DND-41 (cell line): ENCODE data around the gene TBC1D32.

Experiments
- ATAC-seq: fragments of 200-7000 bp; cut with Tn5 transposase; 3 replicates; pipeline ENCODE4 v1.9.1; 2021; ENCODE audit warnings: low read depth; ENCODE audit not compliant: insufficient read depth
- DNase-seq: peaks from one replicate; pipeline ENCODE4 v3.0.0-alpha.2; 2020
- H2AFZ ChIP-seq: 2 replicates; pipeline ENCODE4 v1.6.0; 2012; ENCODE audit warnings: low read depth, low read length
- H3K27ac ChIP-seq: 2 replicates; pipeline ENCODE4 v1.5.1; 2012; ENCODE audit warnings: low read length, inconsistent platforms
- H3K27me3 ChIP-seq: fragments of 200-600 bp; sonication (generic); 2 replicates; pipeline ENCODE4 v1.6.0; 2012; ENCODE audit warnings: low read length, mild to moderate bottlenecking, inconsistent platforms; ENCODE audit not compliant: insufficient read depth, poor library complexity
- H3K36me3 ChIP-seq: 2 replicates; pipeline ENCODE4 v1.5.1; 2012; ENCODE audit warnings: low read length, inconsistent platforms; ENCODE audit not compliant: insufficient read depth
- H3K4me1 ChIP-seq: 2 replicates; pipeline ENCODE4 v1.5.1; 2012; ENCODE audit warnings: mild to moderate bottlenecking, low read length; ENCODE audit not compliant: insufficient read depth
- H3K4me2 ChIP-seq: 2 replicates; pipeline ENCODE4 v1.6.0; 2012; ENCODE audit warnings: mild to moderate bottlenecking, moderate library complexity, low read length, inconsistent platforms; ENCODE audit not compliant: insufficient read depth
- H3K4me3 ChIP-seq, 2 experiments: fragments of 200-600 bp in 1 of 2; shearing (Covaris generic) in 1 of 2; 2 replicates each; pipeline ENCODE4 v1.5.1; 2012 to 2016; ENCODE audit warnings: inconsistent platforms in 2 of 2, low read length in 2 of 2, mild to moderate bottlenecking in 2 of 2, low read depth in 1 of 2, moderate library complexity in 1 of 2
- H3K79me2 ChIP-seq: 2 replicates; pipeline ENCODE4 v1.6.0; 2012; ENCODE audit warnings: low read length, inconsistent platforms; ENCODE audit not compliant: insufficient read depth
- H3K9ac ChIP-seq: 2 replicates; pipeline ENCODE4 v1.6.0; 2012; ENCODE audit warnings: low read depth, mild to moderate bottlenecking, inconsistent platforms, low read length, moderate library complexity
- H3K9me3 ChIP-seq: 2 replicates; pipeline ENCODE4 v1.5.1; 2012; ENCODE audit warnings: low read length, moderate library complexity, mild to moderate bottlenecking, inconsistent platforms; ENCODE audit not compliant: insufficient read depth, severe bottlenecking
- H4K20me1 ChIP-seq: 2 replicates; pipeline ENCODE4 v1.6.0; 2012; ENCODE audit warnings: low read length; ENCODE audit not compliant: insufficient read depth
- EZH2 ChIP-seq: IDR thresholded peaks from 3 replicates; pipeline ENCODE4 v1.6.1; 2012; ENCODE audit warnings: borderline replicate concordance, low read depth, mild to moderate bottlenecking, moderate library complexity, low read length, inconsistent platforms; ENCODE audit not compliant: severe bottlenecking
- TF ChIP-seq, protein P1 (sequence below): IDR thresholded peaks from 2 replicates; pipeline ENCODE4 v1.5.1; 2012; ENCODE audit warnings: borderline replicate concordance, low read length, moderate library complexity, mild to moderate bottlenecking; ENCODE audit not compliant: poor library complexity, severe bottlenecking; ENCODE audit errors: extremely low read depth

The TBC1D32 gene

DNA sequence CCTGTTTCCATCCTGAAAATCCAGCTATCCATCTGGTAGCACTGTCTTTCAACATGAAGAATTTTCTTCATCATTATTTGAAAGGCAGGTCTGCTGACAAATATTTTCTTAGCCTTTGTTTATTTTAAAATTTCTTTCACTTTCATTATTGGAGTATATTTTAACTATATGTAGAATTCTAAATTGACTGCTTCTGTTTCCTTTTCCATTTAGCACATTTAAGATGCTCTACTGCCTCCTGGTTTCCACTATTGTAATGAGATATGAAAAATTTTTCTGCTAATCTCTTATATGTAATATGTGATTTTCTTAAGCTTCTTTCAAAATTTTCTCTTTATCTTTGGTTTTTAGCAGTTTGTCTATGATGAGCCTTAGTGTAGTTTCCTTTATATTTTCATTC is 97.3 kb downstream of the TBC1D32 start:
- ATAC-seq (no peak), DNase-seq (no peak)
- Histone ChIP-seq H3K9ac (no peak overlapping the region), H2AFZ (no peak overlapping the region), H3K27ac (no peak overlapping the region), H3K4me1 (no peaks in the 10 kb centered on the region), H3K9me3 (no peaks in the 10 kb centered on the region), H3K27me3 (no peaks in the 10 kb centered on the region), H3K79me2 (no peaks in the 10 kb centered on the region), H3K4me2 (no peak overlapping the region), H3K4me3 (no peak overlapping the region), H4K20me1 (no peaks in the 10 kb centered on the region), H3K36me3 (peaks cover 19% of the 10 kb centered on the region)
- no peak for TF ChIP-seq EZH2
- TF ChIP-seq, protein P1, sequence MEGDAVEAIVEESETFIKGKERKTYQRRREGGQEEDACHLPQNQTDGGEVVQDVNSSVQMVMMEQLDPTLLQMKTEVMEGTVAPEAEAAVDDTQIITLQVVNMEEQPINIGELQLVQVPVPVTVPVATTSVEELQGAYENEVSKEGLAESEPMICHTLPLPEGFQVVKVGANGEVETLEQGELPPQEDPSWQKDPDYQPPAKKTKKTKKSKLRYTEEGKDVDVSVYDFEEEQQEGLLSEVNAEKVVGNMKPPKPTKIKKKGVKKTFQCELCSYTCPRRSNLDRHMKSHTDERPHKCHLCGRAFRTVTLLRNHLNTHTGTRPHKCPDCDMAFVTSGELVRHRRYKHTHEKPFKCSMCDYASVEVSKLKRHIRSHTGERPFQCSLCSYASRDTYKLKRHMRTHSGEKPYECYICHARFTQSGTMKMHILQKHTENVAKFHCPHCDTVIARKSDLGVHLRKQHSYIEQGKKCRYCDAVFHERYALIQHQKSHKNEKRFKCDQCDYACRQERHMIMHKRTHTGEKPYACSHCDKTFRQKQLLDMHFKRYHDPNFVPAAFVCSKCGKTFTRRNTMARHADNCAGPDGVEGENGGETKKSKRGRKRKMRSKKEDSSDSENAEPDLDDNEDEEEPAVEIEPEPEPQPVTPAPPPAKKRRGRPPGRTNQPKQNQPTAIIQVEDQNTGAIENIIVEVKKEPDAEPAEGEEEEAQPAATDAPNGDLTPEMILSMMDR = peak; percentile 12

DNA sequence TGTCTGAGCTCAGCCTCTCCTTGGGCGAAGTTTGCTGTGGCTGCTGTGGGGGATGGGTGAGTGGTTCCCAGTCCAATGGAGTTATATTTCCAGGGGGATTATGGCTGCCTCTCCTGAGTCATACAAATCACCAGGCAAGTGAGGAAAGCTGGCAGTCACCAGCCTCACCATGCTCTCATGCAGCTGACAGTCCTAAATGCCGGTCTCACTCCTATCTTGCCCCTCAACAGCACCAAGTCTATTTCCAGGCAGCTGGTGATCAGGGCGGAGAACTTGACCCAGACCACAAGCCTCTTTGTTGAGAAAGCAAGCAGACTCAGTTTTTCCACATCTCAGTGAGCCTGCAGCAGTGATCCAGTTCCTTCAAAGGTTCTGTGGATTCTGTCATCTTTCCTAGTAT is 98.9 kb downstream of the TBC1D32 start:
- TF ChIP-seq EZH2 = no peak
- TF ChIP-seq, protein P1 = no peak
- Histone ChIP-seq H3K27ac (no peak overlapping the region), H3K36me3 (peaks cover 19% of the 10 kb centered on the region), H3K79me2 (no peaks in the 10 kb centered on the region), H3K4me1 (no peaks in the 10 kb centered on the region), H2AFZ (no peak overlapping the region), H3K4me2 (no peak overlapping the region), H3K27me3 (no peaks in the 10 kb centered on the region), H3K9me3 (no peaks in the 10 kb centered on the region), H3K4me3 (no peak overlapping the region), H4K20me1 (no peaks in the 10 kb centered on the region), H3K9ac (no peak overlapping the region)
- ATAC-seq = no peak
- no peak for DNase-seq

DNA sequence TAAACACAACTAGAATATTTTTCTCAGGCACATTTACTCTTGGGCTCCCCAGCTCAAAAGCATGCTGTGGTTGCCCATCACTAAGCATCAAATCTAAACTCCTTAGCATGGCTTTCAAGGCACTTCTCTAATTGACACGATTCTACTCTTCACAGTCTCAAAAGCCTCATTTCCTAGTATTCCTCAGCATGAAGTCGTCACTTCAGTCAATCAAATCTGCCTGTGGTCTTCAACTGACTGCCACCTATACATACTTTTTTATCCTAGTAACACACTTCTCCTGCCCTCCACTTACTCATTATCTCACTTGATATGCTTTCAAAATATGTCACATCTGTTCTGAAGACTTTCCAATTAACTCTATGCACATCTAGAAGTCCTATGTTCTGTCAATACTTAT is 110.3 kb downstream of the TBC1D32 start:
- H2AFZ ChIP-seq = no peak overlapping the region
- H3K4me1 ChIP-seq = no peaks in the 10 kb centered on the region
- ATAC-seq = no peak
- TF ChIP-seq EZH2 = no peak
- TF ChIP-seq, protein P1 = no peak
- H3K9ac ChIP-seq = no peak overlapping the region
- no peak overlapping the region for H3K4me2 ChIP-seq
- H3K27ac ChIP-seq = no peak overlapping the region
- H3K9me3 ChIP-seq = no peaks in the 10 kb centered on the region
- H3K27me3 ChIP-seq = no peaks in the 10 kb centered on the region
- H3K36me3 ChIP-seq = peaks cover 26% of the 10 kb centered on the region; the same call in 1 of the 2 replicates
- no peak for DNase-seq
- H3K4me3 ChIP-seq = no peak overlapping the region
- H4K20me1 ChIP-seq = no peaks in the 10 kb centered on the region
- no peaks in the 10 kb centered on the region for H3K79me2 ChIP-seq

DNA sequence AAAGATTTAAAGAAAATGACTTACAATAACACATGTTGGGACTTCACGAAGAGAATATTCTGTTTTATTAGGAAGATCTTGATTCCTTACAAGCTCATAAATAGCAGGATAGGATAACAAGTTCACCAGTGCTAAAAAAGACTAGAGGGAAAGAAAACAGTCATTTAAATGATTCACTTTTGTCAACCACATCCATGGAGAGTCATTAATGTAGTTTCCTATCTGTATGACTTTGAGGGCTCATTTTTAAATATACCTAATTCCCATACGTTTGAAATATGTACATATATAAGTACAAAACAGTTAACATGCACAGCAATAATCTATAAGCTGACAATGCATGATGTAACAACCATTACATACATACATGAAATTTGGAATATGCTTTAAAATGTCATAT is 111.1 kb downstream of the TBC1D32 start:
- DNase-seq = no peak

More for the DNA sequence above, 111.1 kb downstream of the TBC1D32 start:
- Histone ChIP-seq H3K4me3 (no peak overlapping the region), H4K20me1 (no peaks in the 10 kb centered on the region), H3K36me3 (peaks cover 26% of the 10 kb centered on the region; the same call in 1 of the 2 replicates), H3K4me1 (no peaks in the 10 kb centered on the region), H3K79me2 (no peaks in the 10 kb centered on the region), H3K9me3 (no peaks in the 10 kb centered on the region), H3K9ac (no peak overlapping the region), H3K27me3 (no peaks in the 10 kb centered on the region), H3K27ac (no peak overlapping the region), H2AFZ (no peak overlapping the region), H3K4me2 (no peak overlapping the region)
- TF ChIP-seq, protein P1 = no peak
- TF ChIP-seq EZH2 = no peak
- ATAC-seq = no peak
